T47D (cell line): Measurements from ENCODE around the gene DCUN1D2.
A peak's percentile ranks its signal among the peaks of the same experiment; 100 is the strongest.

Source experiments
- DNase-seq, 2 experiments: peaks; one replicate each; pipeline versions ENCODE4 v3.0.0 to v3.0.0-alpha.2; 2011 to 2012; ENCODE audit warnings: low read depth in 1 of 2, low spot score in 1 of 2
- JUND ChIP-seq: IDR thresholded peaks from 2 replicates; pipeline ENCODE4 v1.6.1; 2012; ENCODE audit warnings: low read depth
- in situ Hi-C: cut with HindIII; loops from 2 replicates; pipeline ENCODE4 v1.10.0; 2016; ENCODE audit warnings: low sequenced_read_pairs, low pct_unique_long_range_greater_than_20kb

Gene DCUN1D2

GRCh38 chr13:113490496-113491417 lies at the start of gene DCUN1D2:
TSS of gene DCUN1D2 (minus strand) at chr13:113490711. CDS start at chr13:113490669, 42 bp downstream.
- in situ Hi-C loops, result no loop called here
- TF ChIP-seq JUND, result no peak

GRCh38 chr13:113539822-113540221 lies 49.3 kb upstream of the DCUN1D2 start:
- TF ChIP-seq JUND, result no peak
- no peak for DNase-seq
- in situ Hi-C loops, result no loop called here

More at GRCh38 chr13:113490496-113491417, at the start of gene DCUN1D2:
- DNase-seq, result peak; percentile 86 to 97

GRCh38 chr13:113539176-113539575 lies 48.7 kb upstream of the DCUN1D2 start:
- in situ Hi-C loops, result no loop called here
- no peak for TF ChIP-seq JUND
- no peak for DNase-seq

GRCh38 chr13:113538689-113539058 lies 48.2 kb upstream of the DCUN1D2 start:
- no peak for TF ChIP-seq JUND
- DNase-seq, result no peak
- in situ Hi-C loops, result no loop called here

GRCh38 chr13:113537909-113538688 lies 47.6 kb upstream of the DCUN1D2 start:
- DNase-seq, result no peak
- TF ChIP-seq JUND, result no peak
- in situ Hi-C loops, result no loop called here

GRCh38 chr13:113537205-113537604 lies 46.7 kb upstream of the DCUN1D2 start:
- TF ChIP-seq JUND, result no peak
- DNase-seq, result no peak
- in situ Hi-C loops, result no loop called here

GRCh38 chr13:113536461-113537110 lies 46.1 kb upstream of the DCUN1D2 start:
- DNase-seq, result no peak
- in situ Hi-C loops, result no loop called here
- TF ChIP-seq JUND, result no peak

GRCh38 chr13:113535381-113535781 lies 44.9 kb upstream of the DCUN1D2 start:
- no peak for DNase-seq
- in situ Hi-C loops, result no loop called here
- no peak for TF ChIP-seq JUND

GRCh38 chr13:113534236-113534860 lies 43.8 kb upstream of the DCUN1D2 start:
- no peak for TF ChIP-seq JUND
- in situ Hi-C loops, result no loop called here
- DNase-seq, result peak in 1 of 2 experiments; percentile 22

- no peak for TF ChIP-seq JUND
- DNase-seq, result no peak
- in situ Hi-C loops, result no loop called here
Observed at GRCh38 chr13:113533161-113533840, 42.8 kb upstream of the DCUN1D2 start.

- DNase-seq, result peak in 1 of 2 experiments; percentile 36
- in situ Hi-C loops, result no loop called here
- no peak for TF ChIP-seq JUND
Observed at GRCh38 chr13:113532156-113532806, 41.8 kb upstream of the DCUN1D2 start.
